Neural cell (in vitro differentiated cells): ENCODE measurements around the gene ALDOA. TPM values are rescaled to one million over a fixed set of nuclear protein-coding genes. Genes with fewer than 3 reads are reported as not detected.

Experiments
- H2AFZ ChIP-seq: fragments of 200-600, 300-800 bp; sonication (generic), shearing (Covaris generic); 2 replicates; pipeline ENCODE4 v1.6.0; 2014; ENCODE audit warnings: low read depth, mild to moderate bottlenecking, antibody characterized with exemption, low read length, moderate library complexity
- H3F3A ChIP-seq: fragments of 200-600 bp; shearing (Covaris generic); 2 replicates; pipeline ENCODE4 v1.6.1; 2016; ENCODE audit warnings: mild to moderate bottlenecking, moderate library complexity, mixed read lengths, antibody characterized with exemption, low read length; ENCODE audit not compliant: insufficient read depth, poor library complexity, severe bottlenecking
- H3K27ac ChIP-seq: fragments of 200-600, 300-800 bp; sonication (generic), shearing (Covaris generic); 2 replicates; pipeline ENCODE4 v1.5.1; 2014; ENCODE audit warnings: mild to moderate bottlenecking, low read length, moderate library complexity
- H3K27me3 ChIP-seq: fragments of 300-800, 200-600 bp; sonication (generic), shearing (Covaris generic); 2 replicates; pipeline ENCODE4 v1.6.0; 2014; ENCODE audit warnings: mild to moderate bottlenecking, low read depth, low read length, moderate library complexity; ENCODE audit not compliant: insufficient read depth
- H3K36me3 ChIP-seq: fragments of 300-800, 200-600 bp; sonication (generic), shearing (Covaris generic); 2 replicates; pipeline ENCODE4 v1.5.1; 2014; ENCODE audit warnings: mild to moderate bottlenecking, antibody characterized with exemption, low read length, moderate library complexity; ENCODE audit not compliant: insufficient read depth
- H3K4me2 ChIP-seq: fragments of 300-800, 200-600 bp; sonication (generic), shearing (Covaris generic); 2 replicates; pipeline ENCODE4 v1.6.0; 2014; ENCODE audit warnings: mild to moderate bottlenecking, low read length
- H3K4me3 ChIP-seq: fragments of 300-800, 200-600 bp; sonication (generic), shearing (Covaris generic); 2 replicates; pipeline ENCODE4 v1.5.1; 2014; ENCODE audit warnings: mild to moderate bottlenecking, low read length, moderate library complexity
- H3K79me2 ChIP-seq: fragments of 200-600 bp; shearing (Covaris generic); replicated peaks from 2 replicates; pipeline ENCODE4 v1.6.0; 2014; ENCODE audit warnings: mild to moderate bottlenecking, low read length, moderate library complexity; ENCODE audit not compliant: insufficient read depth
- H3K9ac ChIP-seq: fragments of 300-800, 200-600 bp; sonication (generic), shearing (Covaris generic); 2 replicates; pipeline ENCODE4 v1.6.1; 2016; ENCODE audit warnings: mild to moderate bottlenecking, low read length, mixed read lengths
- H3K9me2 ChIP-seq: fragments of 200-600 bp; shearing (Covaris generic); 2 replicates; pipeline ENCODE4 v1.6.1; 2016; ENCODE audit warnings: mild to moderate bottlenecking, low read length, mixed read lengths; ENCODE audit not compliant: insufficient read depth
- H3K9me3 ChIP-seq: fragments of 200-600, 300-800 bp; sonication (generic), shearing (Covaris generic); 2 replicates; pipeline ENCODE4 v1.6.1; 2016; ENCODE audit warnings: mild to moderate bottlenecking, mixed run types, low read length, moderate library complexity, mixed read lengths
- H4K20me1 ChIP-seq: fragments of 200-600 bp; shearing (Covaris generic); 2 replicates; pipeline ENCODE4 v1.6.1; 2016; ENCODE audit warnings: mild to moderate bottlenecking, mixed run types; ENCODE audit not compliant: insufficient read depth
- EP300 ChIP-seq: fragments of 450-650 bp; conservative IDR thresholded peaks from 2 replicates; pipeline ENCODE4 v1.6.1; 2014; ENCODE audit warnings: antibody characterized with exemption, mild to moderate bottlenecking, moderate library complexity; ENCODE audit not compliant: poor library complexity, severe bottlenecking
- EZH2 ChIP-seq: fragments of 200-600, 300-800 bp; shearing (Covaris generic), sonication (generic); IDR thresholded peaks from 2 replicates; pipeline ENCODE4 v1.6.1; 2014; ENCODE audit warnings: antibody characterized with exemption, low read length, borderline replicate concordance, mild to moderate bottlenecking; ENCODE audit not compliant: insufficient read depth, poor library complexity, severe bottlenecking
- MXI1 ChIP-seq: fragments of 450-650 bp; conservative IDR thresholded peaks from 2 replicates; pipeline ENCODE4 v1.6.1; 2014; ENCODE audit warnings: antibody characterized with exemption, mild to moderate bottlenecking; ENCODE audit not compliant: poor library complexity, severe bottlenecking
- POLR2AphosphoS5 ChIP-seq: IDR thresholded peaks from 2 replicates; pipeline ENCODE4 v1.6.1; 2012
- RAD21 ChIP-seq: fragments of 450-650 bp; conservative IDR thresholded peaks from 2 replicates; pipeline ENCODE4 v1.6.1; 2014; ENCODE audit warnings: antibody characterized with exemption, mild to moderate bottlenecking, moderate library complexity
- SMC3 ChIP-seq: fragments of 450-650 bp; conservative IDR thresholded peaks from 2 replicates; pipeline ENCODE4 v1.6.1; 2014; ENCODE audit warnings: antibody characterized with exemption, mild to moderate bottlenecking, moderate library complexity; ENCODE audit not compliant: poor library complexity
- TAF1 ChIP-seq: IDR thresholded peaks from 2 replicates; pipeline ENCODE4 v1.6.1; 2012; ENCODE audit warnings: low read depth
- polyA plus RNA-seq: library from polyadenylated mRNA; depleted of rRNA; stranded (reverse); fragments of >200 nt; gene quantifications from 2 replicates; pipeline ENCODE4 v1.2.3, GENCODE V29; 2014
- TF ChIP-seq, protein P1 (sequence below): IDR thresholded peaks from 2 replicates; pipeline ENCODE4 v1.6.1; 2012; ENCODE audit warnings: borderline replicate concordance

The ALDOA gene
- polyA plus RNA-seq, 1 donor from 2014 or later: 59.3 TPM

DNA sequence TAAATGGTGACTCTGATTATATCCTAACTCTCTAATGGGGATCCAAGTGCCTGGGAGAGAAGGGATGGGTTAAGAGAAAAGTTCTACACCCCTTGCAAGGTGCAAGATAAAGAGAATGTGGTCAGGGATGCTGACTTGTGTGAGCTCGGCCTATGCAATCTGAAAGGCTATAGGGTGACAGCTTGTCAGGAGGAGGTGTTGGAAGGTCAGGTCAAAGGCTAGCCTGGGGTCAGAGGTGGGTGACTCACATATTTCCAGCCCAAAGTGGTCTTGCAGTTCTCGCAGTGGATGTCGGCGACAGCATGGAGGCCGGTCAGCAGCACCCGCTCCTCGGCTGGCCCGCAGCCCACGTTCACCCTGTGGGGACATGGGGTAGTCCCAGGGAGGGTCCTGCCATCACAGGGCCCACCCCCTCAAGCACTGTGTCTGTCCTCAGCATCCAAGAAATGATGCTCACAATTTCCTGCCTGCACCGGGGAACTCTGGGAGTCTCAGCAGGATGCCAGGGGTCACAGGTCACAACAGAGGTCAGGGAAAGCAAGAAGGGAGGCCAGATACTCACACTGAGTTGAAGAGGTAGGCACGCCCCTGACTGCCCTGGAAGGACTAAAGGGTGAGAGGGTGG is 29.1 kb downstream of the ALDOA start:
- H4K20me1 ChIP-seq: no peaks in the 10 kb centered on the region
- H3K9me3 ChIP-seq: no peaks in the 10 kb centered on the region
- H3K4me3 ChIP-seq: peak overlapping the region; percentile 64
- peak overlapping the region; percentile 96 for H3K9ac ChIP-seq
- no peak overlapping the region for H3K27ac ChIP-seq
- no peaks in the 10 kb centered on the region for H3K9me2 ChIP-seq
- no peak overlapping the region for H3K4me2 ChIP-seq
- peaks cover 29% of the 10 kb centered on the region for H3K79me2 ChIP-seq
- TF ChIP-seq SMC3: no peak
- TF ChIP-seq EZH2: no peak
- no peak for TF ChIP-seq RAD21
- TF ChIP-seq EP300: no peak
- no peak for TF ChIP-seq POLR2AphosphoS5
- TF ChIP-seq TAF1: no peak
- TF ChIP-seq, protein P1, sequence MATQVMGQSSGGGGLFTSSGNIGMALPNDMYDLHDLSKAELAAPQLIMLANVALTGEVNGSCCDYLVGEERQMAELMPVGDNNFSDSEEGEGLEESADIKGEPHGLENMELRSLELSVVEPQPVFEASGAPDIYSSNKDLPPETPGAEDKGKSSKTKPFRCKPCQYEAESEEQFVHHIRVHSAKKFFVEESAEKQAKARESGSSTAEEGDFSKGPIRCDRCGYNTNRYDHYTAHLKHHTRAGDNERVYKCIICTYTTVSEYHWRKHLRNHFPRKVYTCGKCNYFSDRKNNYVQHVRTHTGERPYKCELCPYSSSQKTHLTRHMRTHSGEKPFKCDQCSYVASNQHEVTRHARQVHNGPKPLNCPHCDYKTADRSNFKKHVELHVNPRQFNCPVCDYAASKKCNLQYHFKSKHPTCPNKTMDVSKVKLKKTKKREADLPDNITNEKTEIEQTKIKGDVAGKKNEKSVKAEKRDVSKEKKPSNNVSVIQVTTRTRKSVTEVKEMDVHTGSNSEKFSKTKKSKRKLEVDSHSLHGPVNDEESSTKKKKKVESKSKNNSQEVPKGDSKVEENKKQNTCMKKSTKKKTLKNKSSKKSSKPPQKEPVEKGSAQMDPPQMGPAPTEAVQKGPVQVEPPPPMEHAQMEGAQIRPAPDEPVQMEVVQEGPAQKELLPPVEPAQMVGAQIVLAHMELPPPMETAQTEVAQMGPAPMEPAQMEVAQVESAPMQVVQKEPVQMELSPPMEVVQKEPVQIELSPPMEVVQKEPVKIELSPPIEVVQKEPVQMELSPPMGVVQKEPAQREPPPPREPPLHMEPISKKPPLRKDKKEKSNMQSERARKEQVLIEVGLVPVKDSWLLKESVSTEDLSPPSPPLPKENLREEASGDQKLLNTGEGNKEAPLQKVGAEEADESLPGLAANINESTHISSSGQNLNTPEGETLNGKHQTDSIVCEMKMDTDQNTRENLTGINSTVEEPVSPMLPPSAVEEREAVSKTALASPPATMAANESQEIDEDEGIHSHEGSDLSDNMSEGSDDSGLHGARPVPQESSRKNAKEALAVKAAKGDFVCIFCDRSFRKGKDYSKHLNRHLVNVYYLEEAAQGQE: no peak
- TF ChIP-seq MXI1: no peak
- H2AFZ ChIP-seq: no peak overlapping the region
- no peaks in the 10 kb centered on the region for H3K27me3 ChIP-seq
- H3F3A ChIP-seq: peaks cover 3% of the 10 kb centered on the region
- no peaks in the 10 kb centered on the region for H3K36me3 ChIP-seq

DNA sequence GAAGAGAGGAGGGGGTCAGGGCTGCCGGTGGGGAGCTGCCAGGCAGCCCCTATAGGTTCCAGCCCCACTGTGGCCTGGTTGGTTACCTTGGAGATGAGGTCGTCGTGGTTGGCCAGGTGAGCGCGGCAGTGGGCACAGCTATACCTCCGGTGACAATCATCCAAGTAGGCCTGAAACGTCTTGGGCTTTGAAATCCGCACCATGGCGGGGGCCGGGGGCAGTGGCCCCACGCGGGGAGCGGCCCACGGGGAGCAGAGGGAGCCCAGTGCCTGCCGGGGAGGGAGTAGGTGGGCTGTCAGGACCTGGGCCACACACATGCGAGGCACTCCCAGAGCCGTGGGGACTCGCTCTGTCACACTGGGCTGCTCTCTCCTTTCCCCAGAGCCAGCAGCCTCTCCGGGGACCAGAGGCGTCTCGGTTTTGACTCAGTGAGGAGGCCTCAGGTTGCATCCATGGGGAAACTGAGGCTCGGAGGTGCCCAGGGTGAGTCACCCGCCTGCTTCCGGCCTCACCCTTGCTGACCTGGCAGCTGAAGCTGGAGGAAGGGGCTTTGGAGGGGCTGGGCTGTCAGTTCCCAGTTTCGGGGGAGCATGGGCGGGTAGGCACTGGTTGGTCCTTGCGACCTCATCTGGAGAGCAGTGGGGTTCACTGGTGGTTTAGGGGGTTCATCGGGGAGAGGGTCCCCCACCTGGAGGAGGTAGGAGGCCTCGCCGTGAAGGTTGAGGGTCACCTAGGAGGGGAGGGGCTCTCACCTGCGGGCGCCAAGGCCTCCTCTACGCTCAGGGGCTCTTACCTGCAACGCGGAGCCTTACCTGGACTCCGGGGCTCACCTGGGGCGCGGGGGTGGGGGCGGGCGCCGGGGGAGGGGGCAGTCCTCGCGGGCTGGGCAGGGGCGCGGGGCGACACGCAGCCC is 29.9 kb downstream of the ALDOA start:
- H3F3A ChIP-seq: peaks cover 3% of the 10 kb centered on the region
- peaks cover 35% of the 10 kb centered on the region for H3K79me2 ChIP-seq
- no peaks in the 10 kb centered on the region for H3K9me2 ChIP-seq
- peak overlapping the region; percentile 64 for H3K4me3 ChIP-seq
- no peaks in the 10 kb centered on the region for H3K9me3 ChIP-seq
- no peak overlapping the region for H2AFZ ChIP-seq
- H3K36me3 ChIP-seq: peaks cover 3% of the 10 kb centered on the region
- no peaks in the 10 kb centered on the region for H4K20me1 ChIP-seq
- H3K9ac ChIP-seq: peak overlapping the region; percentile 96
- H3K27me3 ChIP-seq: no peaks in the 10 kb centered on the region
- H3K4me2 ChIP-seq: peak overlapping the region; percentile 30
- no peak for TF ChIP-seq RAD21
- no peak for TF ChIP-seq EP300
- TF ChIP-seq EZH2: no peak
- TF ChIP-seq SMC3: no peak
- no peak for TF ChIP-seq TAF1
- no peak for TF ChIP-seq MXI1
- TF ChIP-seq, protein P1: no peak
- peak overlapping the region; percentile 53 for H3K27ac ChIP-seq
